Measurements from ENCODE around the gene MAPKBP1. TPM values are rescaled to one million over a fixed set of nuclear protein-coding genes. Genes with fewer than 3 reads are reported as not detected.

The MAPKBP1 gene
- total and polyA plus RNA-seq, 2 of the 8 experiments (the other 6 are each of a cell fraction or from before 2014, with no cell fraction given), result 4.3 to 11.3 TPM

GRCh38 chr15:41870689-41871081 is 96.4 kb downstream of the MAPKBP1 start (continued):
- TF ChIP-seq NANOG (IDR thresholded peaks at IDR 0.05; ENCODE audit: insufficient read depth, low read depth, low read length, poor library complexity, severe bottlenecking), result no peak

Data from H1 (cell line).